HCT116 (cell line): Measurements from ENCODE around the gene KRTAP11-1. TPM values are rescaled to one million over a fixed set of nuclear protein-coding genes. Genes with fewer than 3 reads are reported as not detected.

Source experiments
- ATAC-seq: fragments of 200-7000 bp; cut with Tn5 transposase; 2 replicates; pipeline ENCODE4 v1.9.1; 2020; ENCODE audit warnings: mild to moderate bottlenecking, moderate library complexity
- BruUV-seq: library from RNA; stranded (reverse); fragments of 400-500 nt; replicated peaks from 2 replicates; lab custom pipeline; 2021; lab: Mats Ljungman, UMichigan
- CTCF ChIA-PET: fragments of 300-600 bp; sonication (Branson Sonifier 250); formaldehyde crosslinking; loops from one replicate; lab custom pipeline; 2021; ENCODE audit warnings: antibody characterized with exemption; lab: Charles Lee
- POLR2A ChIA-PET: fragments of 300-600, 350-600 bp; sonication (Branson Sonifier 250); formaldehyde crosslinking; loops from one replicate; lab custom pipeline; 2021; ENCODE audit warnings: antibody characterized with exemption; lab: Charles Lee
- RAD21 ChIA-PET, 2 experiments: fragments of 300-600 bp; sonication (Branson Sonifier 250); formaldehyde crosslinking; loops; one replicate each; lab custom pipeline; 2023; ENCODE audit warnings: low total read pairs in 2 of 2; ENCODE audit not compliant: uncharacterized antibody in 2 of 2, unreplicated experiment in 2 of 2, low non-redundant PET in 1 of 2; lab: Charles Lee
- DNase-seq: peaks from one replicate; pipeline ENCODE4 v3.0.0-alpha.2; 2010; ENCODE audit warnings: low read depth, low spot score
- H2AFZ ChIP-seq: fragments of 200-600 bp; shearing (Covaris generic), sonication (generic); 2 replicates; pipeline ENCODE4 v1.6.1; 2017; ENCODE audit warnings: low read depth, mixed run types, mixed read lengths, antibody characterized with exemption, low read length; ENCODE audit not compliant: poor library complexity, severe bottlenecking
- H3K27ac ChIP-seq: 2 replicates; pipeline ENCODE4 v1.5.1; 2012; ENCODE audit warnings: low read depth, low read length
- H3K27me3 ChIP-seq: fragments of 200-600 bp; sonication (generic); 2 replicates; pipeline ENCODE4 v1.6.1; 2016; ENCODE audit warnings: mixed run types, low read length, mixed read lengths; ENCODE audit not compliant: insufficient read depth
- H3K36me3 ChIP-seq, 2 experiments: fragments of 200-500 bp in 1 of 2; fragments of 200-600 bp in 1 of 2; sonication (Bioruptor generic) in 1 of 2; sonication (generic) in 1 of 2; 2 replicates each; pipeline versions ENCODE4 v1.5.1 to v1.6.1; 2014 to 2016; ENCODE audit warnings: low read length in 2 of 2, inconsistent platforms in 1 of 2, mixed read lengths in 1 of 2, mixed run types in 1 of 2; ENCODE audit not compliant: insufficient read depth in 2 of 2, control insufficient read depth in 1 of 2
- H3K4me1 ChIP-seq, 2 experiments: fragments of 200-600 bp in 1 of 2; sonication (generic) in 1 of 2; 2 replicates each; pipeline versions ENCODE4 v1.5.1 to v1.6.1; 2012 to 2017; ENCODE audit warnings: low read length in 2 of 2, inconsistent platforms in 1 of 2, mild to moderate bottlenecking in 1 of 2, mixed read lengths in 1 of 2, mixed run types in 1 of 2, moderate library complexity in 1 of 2; ENCODE audit not compliant: insufficient read depth in 2 of 2, control insufficient read depth in 1 of 2
- H3K4me2 ChIP-seq: fragments of 200-600 bp; sonication (generic); 2 replicates; pipeline ENCODE4 v1.6.1; 2017; ENCODE audit warnings: mixed run types, low read length, mixed read lengths
- H3K4me3 ChIP-seq, 2 experiments: fragments of 200-600 bp in 1 of 2; sonication (generic) in 1 of 2; replicated peaks in 1 of 2; 2 replicates each; pipeline ENCODE4 v1.5.1; 2011 to 2016; ENCODE audit warnings: low read length in 2 of 2, control low read depth in 1 of 2, low read depth in 1 of 2, mild to moderate bottlenecking in 1 of 2, mixed read lengths in 1 of 2, mixed run types in 1 of 2
- H3K79me2 ChIP-seq: fragments of 200-600 bp; sonication (generic); 2 replicates; pipeline ENCODE4 v1.6.1; 2017; ENCODE audit warnings: mild to moderate bottlenecking, mixed run types, low read length, moderate library complexity, mixed read lengths; ENCODE audit not compliant: insufficient read depth
- H3K9ac ChIP-seq: fragments of 200-600 bp; sonication (generic); 2 replicates; pipeline ENCODE4 v1.6.1; 2016; ENCODE audit warnings: low read length, mixed read lengths
- H3K9me2 ChIP-seq: fragments of 200-600 bp; sonication (generic), shearing (Covaris generic); 2 replicates; pipeline ENCODE4 v1.6.1; 2017; ENCODE audit warnings: mixed run types, mild to moderate bottlenecking, moderate library complexity; ENCODE audit not compliant: insufficient read depth
- H3K9me3 ChIP-seq, 2 experiments: fragments of 200-500 bp in 1 of 2; fragments of 200-600 bp in 1 of 2; sonication (Bioruptor generic) in 1 of 2; sonication (generic) in 1 of 2; 2 replicates each; pipeline ENCODE4 v1.6.1; 2014 to 2017; ENCODE audit warnings: low read length in 2 of 2, mixed read lengths in 2 of 2, inconsistent platforms in 1 of 2, low read depth in 1 of 2, mild to moderate bottlenecking in 1 of 2, mixed run types in 1 of 2, moderate library complexity in 1 of 2; ENCODE audit not compliant: control insufficient read depth in 1 of 2, insufficient read depth in 1 of 2
- H4K20me1 ChIP-seq: fragments of 200-600 bp; sonication (generic), shearing (Covaris generic); 2 replicates; pipeline ENCODE4 v1.6.1; 2017; ENCODE audit warnings: mixed run types, mild to moderate bottlenecking, moderate library complexity; ENCODE audit not compliant: insufficient read depth
- CBX3 ChIP-seq: IDR thresholded peaks from 2 replicates; pipeline ENCODE4 v1.6.1; 2012; ENCODE audit warnings: low read depth
- CEBPB ChIP-seq: IDR thresholded peaks from 2 replicates; pipeline ENCODE4 v1.6.1; 2012; ENCODE audit warnings: low read depth
- ELF1 ChIP-seq: IDR thresholded peaks from 2 replicates; pipeline ENCODE4 v1.6.1; 2012; ENCODE audit warnings: low read depth, borderline replicate concordance
- EZH2 ChIP-seq: fragments of 200-600 bp; sonication (generic); IDR thresholded peaks from 2 replicates; pipeline ENCODE4 v1.6.1; 2017; ENCODE audit warnings: antibody characterized with exemption, mixed run types
- EZH2phosphoT487 ChIP-seq: fragments of 200-600 bp; IDR thresholded peaks from 2 replicates; pipeline ENCODE4 v1.6.1; 2018; ENCODE audit warnings: antibody characterized with exemption, borderline replicate concordance
- FOSL1 ChIP-seq: IDR thresholded peaks from 2 replicates; pipeline ENCODE4 v1.6.1; 2012; ENCODE audit warnings: low read depth
- JUND ChIP-seq: IDR thresholded peaks from 2 replicates; pipeline ENCODE4 v1.6.1; 2012
- RAD21 ChIP-seq: IDR thresholded peaks from 2 replicates; pipeline ENCODE4 v1.6.1; 2012; ENCODE audit warnings: low read depth, mild to moderate bottlenecking
- REST ChIP-seq: IDR thresholded peaks from 2 replicates; pipeline ENCODE4 v1.6.1; 2012; ENCODE audit warnings: low read depth
- SIN3A ChIP-seq: IDR thresholded peaks from 2 replicates; pipeline ENCODE4 v1.6.1; 2012; ENCODE audit warnings: low read depth
- SRF ChIP-seq: IDR thresholded peaks from 2 replicates; pipeline ENCODE4 v1.6.1; 2012; ENCODE audit warnings: low read depth
- TCF7L2 ChIP-seq: IDR thresholded peaks from 2 replicates; pipeline ENCODE4 v1.7.0; 2011; ENCODE audit warnings: borderline replicate concordance, inconsistent platforms; ENCODE audit not compliant: insufficient read depth, insufficient read length; ENCODE audit errors: extremely low read depth
- ZFX ChIP-seq: fragments of 450-650 bp; IDR thresholded peaks from 2 replicates; pipeline ENCODE4 v1.6.1; 2017
- ZNF274 ChIP-seq: fragments of 200-500 bp; sonication (Bioruptor generic); IDR thresholded peaks from 2 replicates; pipeline ENCODE4 v1.6.1; 2014; ENCODE audit warnings: mild to moderate bottlenecking, low read depth, low read length, inconsistent platforms
- intact Hi-C: fragments of 100-400 bp; cut with micrococcal nuclease; formaldehyde crosslinking; loops from 2 replicates; pipeline ENCODE4 v1.10.0; 2022
- total RNA-seq: library from RNA; stranded (reverse); gene quantifications from one replicate; pipeline ENCODE4 v1.2.1, GENCODE V29; 2021; ENCODE audit not compliant: unreplicated experiment
- TF ChIP-seq, protein P1 (sequence below), 3 experiments: fragments of 200-600 bp in 1 of 3; sonication (generic) in 1 of 3; IDR thresholded peaks in 2 of 3; conservative IDR thresholded peaks in 1 of 3; 2 replicates each; pipeline ENCODE4 v1.5.1; 2012 to 2017; ENCODE audit warnings: low read depth in 2 of 3, low read length in 2 of 3, antibody characterized with exemption in 1 of 3, borderline replicate concordance in 1 of 3, control low read depth in 1 of 3, mild to moderate bottlenecking in 1 of 3, mixed read lengths in 1 of 3, mixed run types in 1 of 3, moderate library complexity in 1 of 3; ENCODE audit not compliant: insufficient read depth in 1 of 3

KRTAP11-1 gene
- total RNA-seq, 1 experiment from 2014 or later: not detected

GRCh38 chr21:30900881-30901280, 19.5 kb upstream of the KRTAP11-1 start:
- no TSS peak for BruUV-seq
- H3K27me3 ChIP-seq: no peaks in the 10 kb centered on the region
- H3K9me2 ChIP-seq: no peaks in the 10 kb centered on the region
- H3K27ac ChIP-seq: no peak overlapping the region
- CTCF ChIA-PET: no interaction called here
- no peak overlapping the region for H3K4me3 ChIP-seq
- H3K9me3 ChIP-seq: peaks cover 0 to 3% of the 10 kb centered on the region in 2 experiments; a peak in 1 of 4 replicates
- RAD21 ChIA-PET: no interaction called here
- no peak overlapping the region for H3K9ac ChIP-seq
- POLR2A ChIA-PET: no interaction called here
- H2AFZ ChIP-seq: no peak overlapping the region
- TF ChIP-seq TCF7L2: no peak
- no peak for TF ChIP-seq CBX3
- no peak for TF ChIP-seq JUND
- no peak for DNase-seq
- H4K20me1 ChIP-seq: no peaks in the 10 kb centered on the region
- ATAC-seq: no peak
- no peaks in the 10 kb centered on the region for H3K79me2 ChIP-seq
- intact Hi-C loops: no loop called here
- no peaks in the 10 kb centered on the region for H3K36me3 ChIP-seq
- H3K4me1 ChIP-seq: no peaks in the 10 kb centered on the region
- H3K4me2 ChIP-seq: no peak overlapping the region

DNA sequence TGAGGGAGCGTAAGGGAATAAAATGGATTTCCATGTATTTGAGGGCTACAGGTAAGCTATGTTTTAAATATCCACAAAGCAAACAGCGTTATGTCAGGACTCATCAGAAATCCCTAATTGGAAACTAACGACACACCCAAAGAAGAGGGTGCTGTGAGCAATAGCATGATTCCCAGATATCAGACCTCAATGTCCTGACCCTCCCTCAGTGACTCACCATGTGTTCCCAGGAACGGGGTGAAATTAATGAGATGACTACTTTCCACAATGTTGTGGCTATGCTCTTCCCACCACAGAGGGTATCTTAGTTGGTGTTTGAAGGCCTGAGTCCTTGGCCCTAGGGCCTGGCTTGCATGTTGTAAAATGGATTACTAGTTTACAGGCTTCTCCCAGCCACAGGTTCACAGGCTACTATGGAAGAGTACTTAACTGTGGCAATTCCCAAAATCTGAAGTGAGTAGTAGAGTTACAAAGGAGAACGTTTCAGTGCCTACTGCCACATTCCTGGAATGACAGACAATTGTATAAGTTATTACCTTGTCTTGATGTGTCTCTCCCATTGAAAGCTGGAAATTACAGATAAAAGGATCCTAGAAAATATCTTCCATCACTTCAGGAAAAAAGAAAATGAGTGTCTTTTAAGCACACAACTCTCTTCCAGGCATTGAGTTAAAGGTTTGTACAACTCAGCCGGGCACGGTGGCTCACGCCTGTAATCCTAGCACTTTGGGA, 1.7 kb upstream of the KRTAP11-1 start:
- ATAC-seq (no peak), DNase-seq (no peak)
- no peaks in the 10 kb centered on the region for H3K36me3 ChIP-seq
- no peaks in the 10 kb centered on the region for H3K4me1 ChIP-seq
- CTCF ChIA-PET: no interaction called here
- H4K20me1 ChIP-seq: no peaks in the 10 kb centered on the region
- peaks cover 0 to 3% of the 10 kb centered on the region in 2 experiments; a peak in 3 of 4 replicates for H3K9me3 ChIP-seq
- no TSS peak for BruUV-seq
- no peaks in the 10 kb centered on the region for H3K79me2 ChIP-seq
- no peak overlapping the region for H3K9ac ChIP-seq
- no peak overlapping the region for H3K4me3 ChIP-seq
- no peak overlapping the region for H2AFZ ChIP-seq
- H3K27ac ChIP-seq: no peak overlapping the region
- intact Hi-C loops: no loop called here
- H3K4me2 ChIP-seq: no peak overlapping the region
- POLR2A ChIA-PET: no interaction called here
- RAD21 ChIA-PET: no interaction called here
- H3K27me3 ChIP-seq: no peaks in the 10 kb centered on the region
- H3K9me2 ChIP-seq: no peaks in the 10 kb centered on the region
- TF ChIP-seq EZH2phosphoT487 (no peak), SIN3A (no peak), FOSL1 (no peak), CEBPB (no peak), RAD21 (no peak), ZFX (no peak), TCF7L2 (no peak), SRF (no peak), ZNF274 (no peak), EZH2 (no peak), CBX3 (no peak), ELF1 (no peak), REST (no peak), JUND (no peak)
- TF ChIP-seq, protein P1, sequence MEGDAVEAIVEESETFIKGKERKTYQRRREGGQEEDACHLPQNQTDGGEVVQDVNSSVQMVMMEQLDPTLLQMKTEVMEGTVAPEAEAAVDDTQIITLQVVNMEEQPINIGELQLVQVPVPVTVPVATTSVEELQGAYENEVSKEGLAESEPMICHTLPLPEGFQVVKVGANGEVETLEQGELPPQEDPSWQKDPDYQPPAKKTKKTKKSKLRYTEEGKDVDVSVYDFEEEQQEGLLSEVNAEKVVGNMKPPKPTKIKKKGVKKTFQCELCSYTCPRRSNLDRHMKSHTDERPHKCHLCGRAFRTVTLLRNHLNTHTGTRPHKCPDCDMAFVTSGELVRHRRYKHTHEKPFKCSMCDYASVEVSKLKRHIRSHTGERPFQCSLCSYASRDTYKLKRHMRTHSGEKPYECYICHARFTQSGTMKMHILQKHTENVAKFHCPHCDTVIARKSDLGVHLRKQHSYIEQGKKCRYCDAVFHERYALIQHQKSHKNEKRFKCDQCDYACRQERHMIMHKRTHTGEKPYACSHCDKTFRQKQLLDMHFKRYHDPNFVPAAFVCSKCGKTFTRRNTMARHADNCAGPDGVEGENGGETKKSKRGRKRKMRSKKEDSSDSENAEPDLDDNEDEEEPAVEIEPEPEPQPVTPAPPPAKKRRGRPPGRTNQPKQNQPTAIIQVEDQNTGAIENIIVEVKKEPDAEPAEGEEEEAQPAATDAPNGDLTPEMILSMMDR (IDR thresholded peaks at IDR 0.05 in 2 of 3, conservative IDR thresholded peaks at IDR 0.05 in 1 of 3; ENCODE audit: borderline replicate concordance in 1 of 3, insufficient read depth in 1 of 3, low read depth in 2 of 3, low read length in 2 of 3): no peak
